ENCODE measurements around the gene ARHGAP11A.
"Not testable (repeated sequence)": the region's sequence is repeated elsewhere in the genome, so short reads cannot be mapped to it uniquely, and the experiment has no call there.

Gene ARHGAP11A

GRCh38 chr15:32615051-32615870 lies at the start of gene ARHGAP11A:
ARHGAP11A (plus strand) TSS chr15:32615504; CDS start chr15:32616212, 708 bp downstream.
- peak; percentile 71 for DNase-seq

GRCh38 chr15:32568988-32569387 lies 46.3 kb upstream of the ARHGAP11A start:
- DNase-seq = not testable (repeated sequence)

- DNase-seq = not testable (repeated sequence)
These were observed 36.8 kb upstream of the ARHGAP11A start for GRCh38 chr15:32578482-32578881.

GRCh38 chr15:32585844-32586243 lies 29.5 kb upstream of the ARHGAP11A start:
- not testable (repeated sequence) for DNase-seq

GRCh38 chr15:32593151-32593550 lies 22.2 kb upstream of the ARHGAP11A start, which contains the start of gene GOLGA8N:
GOLGA8N (plus strand) TSS chr15:32593456.
- not testable (repeated sequence) for DNase-seq

GRCh38 chr15:32609518-32609917 lies 5.8 kb upstream of the ARHGAP11A start:
- DNase-seq = not testable (repeated sequence)

- DNase-seq = not testable (repeated sequence)
These were observed 4.6 kb upstream of the ARHGAP11A start for GRCh38 chr15:32610719-32611118.

GRCh38 chr15:32614712-32615050 lies 623 bp upstream of the ARHGAP11A start:
- DNase-seq = not testable (repeated sequence)

- not testable (repeated sequence) for DNase-seq
These were observed 645 bp downstream of the ARHGAP11A start for GRCh38 chr15:32615871-32616426.

- DNase-seq = no peak
These were observed 21.1 kb downstream of the ARHGAP11A start for GRCh38 chr15:32636410-32636809.

- no peak for DNase-seq
These were observed 21.7 kb downstream of the ARHGAP11A start for GRCh38 chr15:32636908-32637567.

- no peak for DNase-seq
These were observed 22.4 kb downstream of the ARHGAP11A start for GRCh38 chr15:32637704-32638103.

- DNase-seq = no peak
These were observed 26.3 kb downstream of the ARHGAP11A start, which contains the start of gene SCG5 for GRCh38 chr15:32641517-32642059. SCG5 (plus strand) TSS chr15:32641710; CDS start chr15:32643593, 1,883 bp downstream.

- no peak for DNase-seq
These were observed 27.5 kb downstream of the ARHGAP11A start for GRCh38 chr15:32642667-32643435.

- no peak for DNase-seq
These were observed 28.7 kb downstream of the ARHGAP11A start for GRCh38 chr15:32643907-32644445.

GRCh38 chr15:32646291-32646690 lies 31.0 kb downstream of the ARHGAP11A start:
- DNase-seq = no peak

GRCh38 chr15:32649342-32649741 lies 34.0 kb downstream of the ARHGAP11A start:
- no peak for DNase-seq

GRCh38 chr15:32651229-32651837 lies 36.0 kb downstream of the ARHGAP11A start:
- peak; percentile 17 for DNase-seq

- DNase-seq = no peak
These were observed 36.9 kb downstream of the ARHGAP11A start for GRCh38 chr15:32652178-32652577.

GRCh38 chr15:32656091-32656490 lies 40.8 kb downstream of the ARHGAP11A start:
- DNase-seq = no peak

GRCh38 chr15:32656496-32656895 lies 41.2 kb downstream of the ARHGAP11A start:
- no peak for DNase-seq

All from activated T-cell treated with anti-CD3 and anti-CD28 coated beads for 4 hours (primary cell).